HG03066 (cell line): ENCODE data around the gene TEX22.

ENCODE experiments used
- ATAC-seq: cut with Tn5 transposase; IDR thresholded peaks from one replicate; pipeline ENCODE4 v1.9.1; 2021; ENCODE audit warnings: low read depth; ENCODE audit not compliant: unreplicated experiment

TEX22 gene

GRCh38 chr14:105397350-105397931 is 897 bp upstream of the TEX22 start:
- no peak for ATAC-seq

- peak; percentile 42 for ATAC-seq
Observed at GRCh38 chr14:105398726-105399465, 558 bp downstream of the TEX22 start.

- no peak for ATAC-seq
Observed at GRCh38 chr14:105399466-105399775, 1.1 kb downstream of the TEX22 start.

DNA sequence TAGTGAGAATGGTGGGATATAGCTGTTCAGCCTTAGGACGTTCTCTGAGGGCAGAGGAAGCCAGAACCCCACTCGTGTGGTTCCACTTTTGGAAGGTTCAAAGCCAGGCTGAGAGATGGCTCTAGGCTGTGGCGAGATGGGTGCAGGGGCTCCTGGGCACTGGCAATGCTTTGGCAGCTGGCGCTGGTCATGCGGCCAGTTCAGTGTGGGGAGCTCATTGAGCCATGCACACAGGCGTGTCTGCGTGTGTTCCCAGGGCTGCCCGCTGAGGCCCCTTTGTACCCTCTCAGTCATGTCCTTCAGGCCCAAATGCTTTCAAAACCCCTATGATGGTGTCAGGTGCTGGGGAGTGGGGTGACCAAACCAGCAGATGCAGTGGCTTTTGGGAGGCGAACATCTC is 1.7 kb downstream of the TEX22 start:
- no peak for ATAC-seq

DNA sequence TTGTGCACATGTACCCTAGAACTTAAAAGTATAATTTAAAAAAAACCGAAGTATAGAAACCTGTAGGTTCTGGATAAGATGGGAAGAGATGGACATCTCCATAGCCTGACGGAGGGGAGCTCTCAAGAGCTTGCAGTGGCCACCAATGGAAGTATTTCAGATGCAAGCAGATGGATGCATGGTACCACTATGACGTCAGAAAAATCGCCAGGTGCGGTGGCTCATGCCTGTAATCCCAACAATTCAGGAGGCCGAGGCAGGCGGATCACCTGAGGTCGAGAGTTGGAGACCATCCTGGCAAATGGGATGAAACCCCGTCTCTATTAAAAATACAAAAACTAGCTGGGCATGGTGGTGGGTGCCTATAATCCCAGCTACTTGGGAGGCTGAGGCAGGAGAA is 3.4 kb downstream of the TEX22 start:
- ATAC-seq, result no peak

DNA sequence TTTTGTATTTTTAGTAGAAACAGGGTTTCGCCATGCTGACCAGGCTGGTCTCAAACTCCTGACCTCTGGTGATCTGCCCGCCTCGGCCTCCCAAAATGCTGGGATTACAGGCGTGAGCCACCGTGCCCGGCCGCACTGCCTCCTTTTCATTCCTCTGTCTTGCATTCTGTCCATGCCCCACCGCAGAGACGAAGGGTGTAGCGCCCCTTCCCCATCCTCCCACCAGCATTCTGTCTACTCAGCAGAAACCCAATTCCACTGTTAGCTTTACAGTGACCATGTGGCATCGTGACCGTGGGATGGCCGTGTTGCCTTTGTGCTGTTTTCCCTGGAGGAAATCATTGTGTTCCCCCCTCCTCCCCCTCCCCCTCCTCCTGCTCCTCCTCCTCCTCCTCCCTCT is 10.3 kb downstream of the TEX22 start:
- no peak for ATAC-seq

- ATAC-seq, result no peak
Observed at GRCh38 chr14:105409364-105409763, 11.0 kb downstream of the TEX22 start.

- ATAC-seq, result no peak
Observed at GRCh38 chr14:105410642-105411016, 12.3 kb downstream of the TEX22 start.

- ATAC-seq, result no peak
Observed at GRCh38 chr14:105411017-105411941, 12.9 kb downstream of the TEX22 start.

- ATAC-seq, result no peak
Observed at GRCh38 chr14:105411985-105412770, 13.8 kb downstream of the TEX22 start.

GRCh38 chr14:105412771-105413543 is 14.6 kb downstream of the TEX22 start:
- ATAC-seq, result no peak

- ATAC-seq, result no peak
Observed at GRCh38 chr14:105413544-105413886, 15.2 kb downstream of the TEX22 start.

DNA sequence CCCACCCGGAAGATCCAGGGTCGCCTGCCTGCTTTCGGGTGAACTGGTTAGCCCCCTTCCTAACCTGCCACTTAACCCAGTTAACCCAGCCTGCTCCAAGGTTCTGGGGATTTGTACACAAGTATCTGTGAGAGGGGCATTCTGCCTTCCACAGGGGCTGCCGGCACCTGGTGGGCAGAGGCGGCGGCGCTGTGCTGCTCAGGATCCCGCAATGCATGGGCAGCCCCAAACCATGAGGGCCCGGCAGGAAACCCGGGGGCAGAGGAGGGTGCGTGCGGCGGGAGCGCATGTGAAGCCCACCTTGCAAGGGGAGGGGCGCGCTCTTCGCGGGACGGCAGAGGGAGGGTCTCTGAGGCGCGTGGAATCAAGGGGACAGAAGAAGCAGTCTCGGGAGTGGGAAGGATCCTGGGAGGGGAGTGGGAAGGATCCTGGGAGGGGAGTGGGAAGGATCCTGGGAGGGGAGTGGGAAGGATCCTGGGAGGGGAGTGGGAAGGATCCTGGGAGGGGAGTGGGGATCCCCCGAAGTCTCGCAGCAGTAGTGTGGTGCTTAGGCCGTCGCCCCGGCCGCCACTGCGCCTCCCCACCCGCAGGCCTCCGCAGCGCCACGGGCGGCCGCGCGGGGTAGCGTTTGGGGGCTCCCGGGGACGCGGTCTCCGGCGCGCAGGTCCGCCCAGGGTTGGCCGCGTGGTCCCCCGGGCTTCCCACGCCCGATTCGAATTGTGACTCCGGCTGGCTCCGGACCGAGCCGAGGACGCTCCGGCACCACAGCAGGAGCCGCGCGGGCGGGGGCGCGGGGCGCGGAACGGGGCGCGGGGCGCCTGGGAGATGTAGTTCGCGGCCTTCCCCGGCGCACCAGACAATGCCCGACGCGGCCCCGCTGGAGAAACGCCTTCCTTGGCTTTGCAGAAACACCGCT is 16.4 kb downstream of the TEX22 start:
- peak; percentile 62 for ATAC-seq

- no peak for ATAC-seq
Observed at GRCh38 chr14:105415481-105416428, 17.4 kb downstream of the TEX22 start.

GRCh38 chr14:105416671-105417070 is 18.3 kb downstream of the TEX22 start:
- ATAC-seq, result no peak

DNA sequence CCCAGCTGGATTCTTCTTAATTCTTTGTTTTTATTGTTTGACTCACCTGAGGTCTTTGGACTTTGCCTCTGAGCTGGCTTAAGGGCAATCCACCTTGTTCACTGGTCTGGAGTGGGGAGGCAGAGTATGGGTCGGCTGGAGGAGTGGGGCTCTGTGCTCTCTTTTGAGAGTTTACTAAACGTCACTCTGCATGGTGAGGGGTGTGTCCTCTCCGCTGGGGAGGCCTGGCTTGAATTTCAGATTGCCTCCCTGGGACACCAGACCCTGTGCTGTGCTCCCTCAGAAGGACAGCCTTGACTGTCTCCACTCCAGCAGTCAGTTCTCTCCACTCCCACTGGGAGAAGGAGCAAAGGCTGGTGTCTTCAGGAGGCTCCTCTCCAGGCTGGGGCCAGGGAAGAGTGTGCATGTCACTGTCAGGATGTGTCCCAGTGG is 19.4 kb downstream of the TEX22 start:
- no peak for ATAC-seq

DNA sequence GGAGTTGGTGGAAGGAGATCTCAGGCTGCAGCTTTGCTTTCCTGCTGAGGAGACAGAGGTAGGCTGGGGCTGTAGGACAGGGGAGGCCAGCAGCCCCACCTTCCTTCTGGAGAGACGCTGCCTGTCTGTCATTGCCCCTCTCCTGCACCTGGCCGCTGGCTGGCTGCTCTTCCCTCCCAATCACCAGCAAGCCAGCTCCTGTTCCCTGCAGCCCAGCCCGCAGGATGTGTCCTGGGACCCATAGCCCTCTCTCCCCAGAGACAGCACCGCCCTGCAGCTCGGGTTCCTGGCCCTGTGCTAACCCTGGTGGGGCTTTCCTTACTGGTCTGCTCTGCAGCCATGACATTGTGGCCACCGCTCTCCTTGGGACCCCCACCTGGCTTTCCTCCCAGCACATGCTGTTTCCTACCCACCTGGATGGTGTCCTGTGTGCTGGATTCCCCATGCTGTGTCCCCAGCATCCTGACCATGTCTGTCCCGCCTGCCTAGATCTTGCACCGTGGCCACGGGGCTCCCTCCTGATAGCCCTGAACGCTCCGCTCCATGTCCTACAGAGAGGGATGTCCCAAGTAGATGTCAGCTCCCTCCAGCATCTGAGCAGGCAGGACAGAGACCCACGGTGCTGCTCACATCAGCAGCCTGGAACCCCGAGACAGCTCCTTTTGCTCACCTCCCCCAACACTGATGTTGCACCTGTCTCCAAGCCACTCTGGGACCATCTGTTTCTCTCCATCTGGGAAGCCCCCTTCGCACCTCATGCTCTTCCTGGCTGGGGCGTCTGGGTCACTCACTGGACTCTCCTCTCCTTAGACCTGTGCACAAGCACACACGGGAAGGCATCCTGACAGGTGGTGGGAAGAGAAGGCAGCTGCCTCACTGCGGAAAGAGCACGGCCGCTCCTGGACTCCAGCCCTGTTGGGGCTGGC is 20.2 kb downstream of the TEX22 start:
- no peak for ATAC-seq
